RWPE1 (cell line): ENCODE results near the gene MEF2A.

Source experiments
- CTCF ChIA-PET: fragments of 350-600 bp; sonication (Branson Sonifier 250); formaldehyde crosslinking; extraction: SDS; loops from one replicate; lab custom pipeline; 2021; lab: Yijun Ruan, JAX
- POLR2A ChIA-PET: fragments of 400-600 bp; formaldehyde crosslinking; extraction: SDS; loops from one replicate; lab custom pipeline; 2020; ENCODE audit warnings: antibody characterized with exemption; ENCODE audit not compliant: low non-redundant PET; lab: Yijun Ruan, JAX
- DNase-seq: peaks from one replicate; pipeline ENCODE4 v3.0.0; 2012; ENCODE audit warnings: low spot score
- H3K27ac ChIP-seq: fragments of 450-650 bp; 2 replicates; pipeline ENCODE4 v1.5.1; 2017
- CTCF ChIP-seq: fragments of 450-650 bp; conservative IDR thresholded peaks from 2 replicates; pipeline ENCODE4 v1.5.1; 2017; ENCODE audit warnings: low read depth, mild to moderate bottlenecking

MEF2A gene

GRCh38 chr15:99719096-99719541 is 153.3 kb downstream of the MEF2A start:
- TF ChIP-seq CTCF, result no peak
- ChIA-PET CTCF (interaction anchor here (0.9 to 2.4 kb wide), 2 partner anchors 15 to 153 kb away, joined by 3 to 11 read pairs; no protein-coding TSS in a partner anchor), POLR2A (no interaction called here)
- no peak overlapping the region for H3K27ac ChIP-seq
- DNase-seq, result no peak

GRCh38 chr15:99720533-99720932 is 154.7 kb downstream of the MEF2A start:
- CTCF ChIA-PET, result interaction anchor here (0.6 kb wide), 1 partner anchor 114 kb away, joined by 3 read pairs; no protein-coding TSS in a partner anchor
- no peak for TF ChIP-seq CTCF
- DNase-seq, result no peak
- no peak overlapping the region for H3K27ac ChIP-seq
- POLR2A ChIA-PET, result no interaction called here

GRCh38 chr15:99721104-99721778 is 155.5 kb downstream of the MEF2A start:
- CTCF ChIA-PET, result interaction anchor here (0.6 kb wide), 1 partner anchor 114 kb away, joined by 3 read pairs; no protein-coding TSS in a partner anchor

GRCh38 chr15:99721896-99722295 is 156.1 kb downstream of the MEF2A start:
- POLR2A ChIA-PET, result no interaction called here
- TF ChIP-seq CTCF, result no peak
- DNase-seq, result peak; percentile 23
- H3K27ac ChIP-seq, result peak overlapping the region; percentile 72
- CTCF ChIA-PET, result interaction anchor here (1.7 kb wide), 1 partner anchor 35 kb away, joined by 4 read pairs; no protein-coding TSS in a partner anchor

More at GRCh38 chr15:99721104-99721778, 155.5 kb downstream of the MEF2A start:
- POLR2A ChIA-PET, result no interaction called here
- TF ChIP-seq CTCF, result no peak
- H3K27ac ChIP-seq, result peak overlapping the region; percentile 72
- DNase-seq, result no peak

- TF ChIP-seq CTCF, result no peak
- peak overlapping the region; percentile 72 for H3K27ac ChIP-seq
- DNase-seq, result no peak
- ChIA-PET POLR2A (no interaction called here), CTCF (interaction anchor here (1.7 kb wide), 1 partner anchor 34 kb away, joined by 4 read pairs; no protein-coding TSS in a partner anchor)
These were observed 156.6 kb downstream of the MEF2A start for GRCh38 chr15:99722406-99722805.

- POLR2A ChIA-PET, result no interaction called here
- H3K27ac ChIP-seq, result no peak overlapping the region
- TF ChIP-seq CTCF, result no peak
- no peak for DNase-seq
- CTCF ChIA-PET, result interaction anchor here (0.8 to 0.9 kb wide), 2 partner anchors 22 to 624 kb away, joined by 3 to 6 read pairs; no protein-coding TSS in a partner anchor
These were observed 160.5 kb downstream of the MEF2A start for GRCh38 chr15:99726333-99726732.
